ENCODE measurements around the gene FGFR3.
A peak's percentile ranks its signal among the peaks of the same experiment; 100 is the strongest.
"Not testable (repeated sequence)": the region's sequence is repeated elsewhere in the genome, so short reads cannot be mapped to it uniquely, and the experiment has no call there.

FGFR3 gene

DNA sequence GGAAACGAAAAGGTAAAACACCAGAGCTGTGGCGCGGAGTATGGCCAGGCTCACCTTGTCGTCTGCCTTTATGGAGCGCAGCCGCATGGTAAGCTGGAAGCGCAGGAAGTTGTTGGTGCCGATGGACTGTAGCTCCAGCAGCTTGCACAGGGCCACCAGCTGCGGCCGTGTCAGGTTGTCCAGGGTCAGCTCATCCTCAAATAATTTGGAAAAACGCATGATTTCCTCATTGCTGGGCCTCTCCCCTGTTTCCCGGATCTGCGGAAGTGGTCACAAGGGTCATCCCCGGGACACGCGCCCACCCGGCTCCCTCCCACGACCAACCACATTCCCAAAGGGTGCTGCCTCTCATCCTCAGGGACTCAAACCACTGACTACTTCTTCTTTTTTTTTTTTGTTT, 39.6 kb downstream of the FGFR3 start:
- Histone ChIP-seq H3K14ac (ENCODE audit: low read length in 2 of 2) (no peak overlapping the region), H3K9me3 (ENCODE audit: control insufficient read depth, low read length) (no peaks in the 10 kb centered on the region), H3K9ac (ENCODE audit: low read length) (no peak overlapping the region), H3K4me3 (ENCODE audit: insufficient read depth in 1 of 2, low read depth in 1 of 2, low read length in 2 of 2) (no peak overlapping the region), H3K4me1 (ENCODE audit: control insufficient read depth, insufficient read depth, low read depth, low read length) (peaks cover 25% of the 10 kb centered on the region), H2BK12ac (ENCODE audit: low read length in 2 of 2) (no peak overlapping the region), H4K91ac (ENCODE audit: low read length) (no peak overlapping the region), H3K4me2 (ENCODE audit: low read length, poor library complexity, severe bottlenecking) (no peak overlapping the region), H3K18ac (ENCODE audit: low read depth in 1 of 2, low read length in 2 of 2) (no peak overlapping the region), H2BK15ac (ENCODE audit: low read depth, poor library complexity, severe bottlenecking) (no peak overlapping the region), H3K27me3 (ENCODE audit: control insufficient read depth in 1 of 2, insufficient read depth in 1 of 2, low read length in 2 of 2) (no peaks in the 10 kb centered on the region), H4K8ac (ENCODE audit: low read length) (no peak overlapping the region), H3K79me1 (replicated peaks; ENCODE audit: low read length, poor library complexity, severe bottlenecking) (peaks cover 27% of the 10 kb centered on the region), H2AFZ (ENCODE audit: low read depth, low read length) (no peak overlapping the region), H2BK120ac (ENCODE audit: low read depth, low read length) (no peak overlapping the region), H3K36me3 (ENCODE audit: control insufficient read depth in 1 of 2, insufficient read depth in 2 of 2, low read depth in 1 of 2, low read length in 2 of 2) (peaks cover 58 to 68% of the 10 kb centered on the region in 2 experiments), H3K23ac (ENCODE audit: low read length in 2 of 2) (no peak overlapping the region), H3K27ac (ENCODE audit: low read length, poor library complexity, severe bottlenecking) (no peak overlapping the region), H3K4ac (ENCODE audit: low read depth in 1 of 2, low read length in 2 of 2) (no peak overlapping the region), H2BK5ac (ENCODE audit: low read depth, low read length, poor library complexity, severe bottlenecking) (no peak overlapping the region), H2AK5ac (ENCODE audit: low read length, severe bottlenecking) (no peak overlapping the region)
- DNase-seq, result no peak
- WGBS, result 98% methylated on average over 18 of the region's 18 CpGs

DNA sequence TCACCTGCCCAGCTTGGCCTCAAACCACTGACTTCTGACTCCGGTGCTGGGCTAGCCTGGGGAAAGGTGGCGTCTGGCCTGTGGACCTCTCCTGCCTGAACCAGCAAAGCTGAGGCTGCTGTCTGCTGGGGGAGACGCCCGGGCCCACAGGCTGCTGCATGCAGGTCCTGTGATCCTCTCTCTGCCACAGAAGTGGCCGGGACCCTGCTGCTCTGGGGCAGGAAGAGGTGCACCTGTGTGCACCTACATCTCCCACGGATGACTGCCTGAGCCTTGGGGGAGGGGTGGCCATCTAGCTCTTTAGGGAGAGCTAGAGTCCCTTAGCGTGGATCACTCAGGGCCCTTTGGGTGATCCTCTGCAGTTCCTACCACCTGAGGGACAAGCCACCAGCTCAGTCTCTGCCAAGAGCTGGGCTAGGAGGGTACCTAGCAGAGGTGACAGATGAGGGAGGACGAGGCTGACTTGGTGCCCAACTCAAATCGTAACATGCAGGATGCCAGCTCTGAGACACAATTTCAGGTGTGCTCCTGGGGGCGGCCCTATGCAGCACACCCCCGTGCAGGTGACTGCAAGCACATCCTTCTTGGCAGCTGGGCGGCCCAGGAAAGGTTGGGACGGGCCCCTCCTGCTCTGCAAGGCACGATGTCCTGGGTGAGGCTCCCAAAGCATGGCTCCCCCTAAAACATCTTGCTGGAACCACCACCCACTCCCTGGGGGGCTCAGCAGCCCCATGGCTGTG, 40.4 kb downstream of the FGFR3 start:
- 94% methylated on average over 14 of the region's 14 CpGs for WGBS
- Histone ChIP-seq H3K9ac (ENCODE audit: low read length) (no peak overlapping the region), H3K18ac (ENCODE audit: low read depth in 1 of 2, low read length in 2 of 2) (no peak overlapping the region), H3K27ac (ENCODE audit: low read length, poor library complexity, severe bottlenecking) (no peak overlapping the region), H4K91ac (ENCODE audit: low read length) (no peak overlapping the region), H3K36me3 (ENCODE audit: control insufficient read depth in 1 of 2, insufficient read depth in 2 of 2, low read depth in 1 of 2, low read length in 2 of 2) (peaks cover 64 to 71% of the 10 kb centered on the region in 2 experiments), H3K4ac (ENCODE audit: low read depth in 1 of 2, low read length in 2 of 2) (no peak overlapping the region), H3K27me3 (ENCODE audit: control insufficient read depth in 1 of 2, insufficient read depth in 1 of 2, low read length in 2 of 2) (no peaks in the 10 kb centered on the region), H2BK12ac (ENCODE audit: low read length in 2 of 2) (no peak overlapping the region), H2BK120ac (ENCODE audit: low read depth, low read length) (no peak overlapping the region), H3K4me2 (ENCODE audit: low read length, poor library complexity, severe bottlenecking) (no peak overlapping the region), H3K9me3 (ENCODE audit: control insufficient read depth, low read length) (no peaks in the 10 kb centered on the region), H3K14ac (ENCODE audit: low read length in 2 of 2) (no peak overlapping the region), H3K23ac (ENCODE audit: low read length in 2 of 2) (no peak overlapping the region), H4K8ac (ENCODE audit: low read length) (no peak overlapping the region), H2AK5ac (ENCODE audit: low read length, severe bottlenecking) (no peak overlapping the region), H2AFZ (ENCODE audit: low read depth, low read length) (no peak overlapping the region), H2BK15ac (ENCODE audit: low read depth, poor library complexity, severe bottlenecking) (no peak overlapping the region), H2BK5ac (ENCODE audit: low read depth, low read length, poor library complexity, severe bottlenecking) (no peak overlapping the region), H3K79me1 (replicated peaks; ENCODE audit: low read length, poor library complexity, severe bottlenecking) (peaks cover 28% of the 10 kb centered on the region), H3K4me1 (ENCODE audit: control insufficient read depth, insufficient read depth, low read depth, low read length) (peaks cover 25% of the 10 kb centered on the region), H3K4me3 (ENCODE audit: insufficient read depth in 1 of 2, low read depth in 1 of 2, low read length in 2 of 2) (no peak overlapping the region)
- DNase-seq, result no peak

DNA sequence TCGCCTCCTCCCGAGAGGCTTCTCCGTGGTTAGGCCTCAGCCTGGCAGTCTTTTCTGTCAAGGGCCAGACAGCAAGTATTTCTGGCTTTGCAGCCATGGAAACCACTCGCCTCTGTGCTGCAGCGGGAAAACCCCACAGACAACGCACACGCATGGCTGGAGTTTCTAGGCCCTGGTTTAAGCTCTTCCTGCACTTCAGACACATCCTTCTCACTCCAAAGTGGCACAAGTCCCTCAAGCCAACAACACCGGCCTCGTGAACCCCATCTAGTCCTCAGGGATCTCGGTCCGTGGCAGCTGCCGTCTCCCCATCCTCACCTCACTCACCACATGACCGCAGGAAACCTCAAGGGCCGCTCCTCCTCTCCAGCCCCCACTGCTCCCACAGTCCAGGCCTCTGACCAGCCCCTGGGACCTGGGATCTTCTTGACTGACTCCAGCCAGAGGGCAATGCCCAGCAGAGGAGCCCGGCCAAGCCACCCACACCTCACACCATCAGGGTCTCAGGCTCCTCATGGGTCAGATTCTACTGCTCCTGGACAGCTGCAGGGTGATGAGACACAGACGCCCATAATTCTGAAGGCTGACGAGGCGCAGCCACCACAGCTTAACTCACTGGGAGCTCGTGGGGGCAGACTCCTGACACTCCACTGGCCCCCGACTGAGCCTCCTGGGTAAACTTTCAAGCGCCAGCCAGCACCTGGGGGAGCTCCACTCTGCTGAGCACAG, 41.1 kb downstream of the FGFR3 start:
- Histone ChIP-seq H3K36me3 (ENCODE audit: control insufficient read depth in 1 of 2, insufficient read depth in 2 of 2, low read depth in 1 of 2, low read length in 2 of 2) (peaks cover 68 to 79% of the 10 kb centered on the region in 2 experiments), H3K23ac (ENCODE audit: low read length in 2 of 2) (no peak overlapping the region), H2BK120ac (ENCODE audit: low read depth, low read length) (no peak overlapping the region), H3K14ac (ENCODE audit: low read length in 2 of 2) (no peak overlapping the region), H4K91ac (ENCODE audit: low read length) (no peak overlapping the region), H3K9me3 (ENCODE audit: control insufficient read depth, low read length) (no peaks in the 10 kb centered on the region), H2AK5ac (ENCODE audit: low read length, severe bottlenecking) (no peak overlapping the region), H3K4me3 (ENCODE audit: insufficient read depth in 1 of 2, low read depth in 1 of 2, low read length in 2 of 2) (no peak overlapping the region), H3K27me3 (ENCODE audit: control insufficient read depth in 1 of 2, insufficient read depth in 1 of 2, low read length in 2 of 2) (no peaks in the 10 kb centered on the region), H3K4me1 (ENCODE audit: control insufficient read depth, insufficient read depth, low read depth, low read length) (peaks cover 25% of the 10 kb centered on the region), H3K9ac (ENCODE audit: low read length) (no peak overlapping the region), H2AFZ (ENCODE audit: low read depth, low read length) (no peak overlapping the region), H3K18ac (ENCODE audit: low read depth in 1 of 2, low read length in 2 of 2) (no peak overlapping the region), H2BK5ac (ENCODE audit: low read depth, low read length, poor library complexity, severe bottlenecking) (no peak overlapping the region), H3K4me2 (ENCODE audit: low read length, poor library complexity, severe bottlenecking) (no peak overlapping the region), H3K4ac (ENCODE audit: low read depth in 1 of 2, low read length in 2 of 2) (no peak overlapping the region), H3K27ac (ENCODE audit: low read length, poor library complexity, severe bottlenecking) (peak overlapping the region; percentile 21), H3K79me1 (replicated peaks; ENCODE audit: low read length, poor library complexity, severe bottlenecking) (peaks cover 30% of the 10 kb centered on the region), H4K8ac (ENCODE audit: low read length) (no peak overlapping the region), H2BK12ac (ENCODE audit: low read length in 2 of 2) (no peak overlapping the region), H2BK15ac (ENCODE audit: low read depth, poor library complexity, severe bottlenecking) (no peak overlapping the region)
- no peak for DNase-seq
- WGBS, result 87% methylated on average over 21 of the region's 21 CpGs

DNA sequence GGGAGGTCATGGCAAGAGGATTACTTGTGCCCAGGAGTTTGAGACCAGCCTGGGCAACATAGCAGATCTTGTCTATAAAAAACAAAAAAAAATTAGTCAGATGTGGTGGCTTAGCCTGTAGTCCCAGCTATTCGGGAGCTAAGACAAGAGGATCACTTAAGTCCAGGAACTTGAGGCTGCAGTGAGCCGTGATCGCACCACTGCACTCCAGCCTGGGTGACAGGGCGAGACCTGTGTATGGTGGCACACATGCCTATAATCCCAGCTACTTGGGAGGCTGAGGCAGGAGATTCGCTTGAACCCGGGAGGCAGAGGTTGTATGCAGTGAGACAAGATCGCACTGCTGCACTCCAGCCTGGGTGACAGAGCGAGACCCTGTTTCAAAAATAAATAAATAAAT, 42.7 kb downstream of the FGFR3 start:
- H3K4me1 ChIP-seq (ENCODE audit: control insufficient read depth, insufficient read depth, low read depth, low read length), result peaks cover 23% of the 10 kb centered on the region
- not testable (repeated sequence) for H3K4me3 ChIP-seq (ENCODE audit: insufficient read depth in 1 of 2, low read depth in 1 of 2, low read length in 2 of 2); H3K9me3 ChIP-seq (ENCODE audit: control insufficient read depth, low read length); H3K4ac ChIP-seq (ENCODE audit: low read depth in 1 of 2, low read length in 2 of 2); H2BK5ac ChIP-seq (ENCODE audit: low read depth, low read length, poor library complexity, severe bottlenecking); H2AFZ ChIP-seq (ENCODE audit: low read depth, low read length); H3K27ac ChIP-seq (ENCODE audit: low read length, poor library complexity, severe bottlenecking); H2AK5ac ChIP-seq (ENCODE audit: low read length, severe bottlenecking); H2BK120ac ChIP-seq (ENCODE audit: low read depth, low read length); H3K27me3 ChIP-seq (ENCODE audit: control insufficient read depth in 1 of 2, insufficient read depth in 1 of 2, low read length in 2 of 2); DNase-seq; H3K4me2 ChIP-seq (ENCODE audit: low read length, poor library complexity, severe bottlenecking); H4K91ac ChIP-seq (ENCODE audit: low read length); H3K23ac ChIP-seq (ENCODE audit: low read length in 2 of 2); H4K8ac ChIP-seq (ENCODE audit: low read length); H2BK15ac ChIP-seq (ENCODE audit: low read depth, poor library complexity, severe bottlenecking); H3K14ac ChIP-seq (ENCODE audit: low read length in 2 of 2); H3K18ac ChIP-seq (ENCODE audit: low read depth in 1 of 2, low read length in 2 of 2); H2BK12ac ChIP-seq (ENCODE audit: low read length in 2 of 2); H3K9ac ChIP-seq (ENCODE audit: low read length)
- H3K36me3 ChIP-seq (ENCODE audit: control insufficient read depth in 1 of 2, insufficient read depth in 2 of 2, low read depth in 1 of 2, low read length in 2 of 2), result peaks cover 71 to 87% of the 10 kb centered on the region in 2 experiments
- H3K79me1 ChIP-seq (replicated peaks; ENCODE audit: low read length, poor library complexity, severe bottlenecking), result peaks cover 38% of the 10 kb centered on the region
- WGBS, result over 99% methylated on average over 6 of the region's 8 CpGs
